Brain microvascular endothelial cell (primary cell): Measurements from ENCODE around the gene PSMD14.
A peak's percentile ranks its signal among the peaks of the same experiment; 100 is the strongest.
"Not testable (repeated sequence)": the region's sequence is repeated elsewhere in the genome, so short reads cannot be mapped to it uniquely, and the experiment has no call there.

Experiments
- DNase-seq: peaks from one replicate; pipeline ENCODE4 v3.0.0-alpha.2; 2020
- H3K27ac ChIP-seq: fragments of 250-450 bp; sonication (Bioruptor Pico); 2 replicates; pipeline ENCODE4 v1.5.1; 2020; ENCODE audit warnings: mild to moderate bottlenecking, moderate library complexity
- H3K27me3 ChIP-seq: fragments of 250-450 bp; sonication (Bioruptor Pico); replicated peaks from 2 replicates; pipeline ENCODE4 v1.5.1; 2020; ENCODE audit warnings: mild to moderate bottlenecking
- H3K36me3 ChIP-seq: fragments of 250-450 bp; sonication (Bioruptor Pico); replicated peaks from 2 replicates; pipeline ENCODE4 v1.5.1; 2020; ENCODE audit warnings: mild to moderate bottlenecking
- H3K4me3 ChIP-seq: 2 replicates; pipeline ENCODE4 v1.5.1; 2011; ENCODE audit warnings: low read depth, mild to moderate bottlenecking, control low read depth, low read length, moderate library complexity
- in situ Hi-C: cut with HindIII; loops from 2 replicates; pipeline ENCODE4 v1.10.0; 2017; ENCODE audit warnings: low sequenced_read_pairs, low pct_ligation_motif_present
- TF ChIP-seq, protein P1 (sequence below): IDR thresholded peaks from 2 replicates; pipeline ENCODE4 v1.5.1; 2011; ENCODE audit warnings: low read depth, mild to moderate bottlenecking, moderate library complexity, low read length, control low read depth, inconsistent platforms; ENCODE audit errors: missing control alignments

The PSMD14 gene

GRCh38 chr2:161280906-161281323 lies 27.3 kb upstream of the PSMD14 start:
- H3K27me3 ChIP-seq, H3K27ac ChIP-seq, H3K4me3 ChIP-seq, H3K36me3 ChIP-seq, in situ Hi-C loops: not testable (repeated sequence)
- TF ChIP-seq, protein P1, sequence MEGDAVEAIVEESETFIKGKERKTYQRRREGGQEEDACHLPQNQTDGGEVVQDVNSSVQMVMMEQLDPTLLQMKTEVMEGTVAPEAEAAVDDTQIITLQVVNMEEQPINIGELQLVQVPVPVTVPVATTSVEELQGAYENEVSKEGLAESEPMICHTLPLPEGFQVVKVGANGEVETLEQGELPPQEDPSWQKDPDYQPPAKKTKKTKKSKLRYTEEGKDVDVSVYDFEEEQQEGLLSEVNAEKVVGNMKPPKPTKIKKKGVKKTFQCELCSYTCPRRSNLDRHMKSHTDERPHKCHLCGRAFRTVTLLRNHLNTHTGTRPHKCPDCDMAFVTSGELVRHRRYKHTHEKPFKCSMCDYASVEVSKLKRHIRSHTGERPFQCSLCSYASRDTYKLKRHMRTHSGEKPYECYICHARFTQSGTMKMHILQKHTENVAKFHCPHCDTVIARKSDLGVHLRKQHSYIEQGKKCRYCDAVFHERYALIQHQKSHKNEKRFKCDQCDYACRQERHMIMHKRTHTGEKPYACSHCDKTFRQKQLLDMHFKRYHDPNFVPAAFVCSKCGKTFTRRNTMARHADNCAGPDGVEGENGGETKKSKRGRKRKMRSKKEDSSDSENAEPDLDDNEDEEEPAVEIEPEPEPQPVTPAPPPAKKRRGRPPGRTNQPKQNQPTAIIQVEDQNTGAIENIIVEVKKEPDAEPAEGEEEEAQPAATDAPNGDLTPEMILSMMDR: peak; percentile 25
- peak; percentile 7 for DNase-seq

- H3K36me3 ChIP-seq, in situ Hi-C loops, H3K27ac ChIP-seq, H3K4me3 ChIP-seq, DNase-seq, H3K27me3 ChIP-seq: not testable (repeated sequence)
Measured at GRCh38 chr2:161281615-161282310, 26.5 kb upstream of the PSMD14 start.

DNA sequence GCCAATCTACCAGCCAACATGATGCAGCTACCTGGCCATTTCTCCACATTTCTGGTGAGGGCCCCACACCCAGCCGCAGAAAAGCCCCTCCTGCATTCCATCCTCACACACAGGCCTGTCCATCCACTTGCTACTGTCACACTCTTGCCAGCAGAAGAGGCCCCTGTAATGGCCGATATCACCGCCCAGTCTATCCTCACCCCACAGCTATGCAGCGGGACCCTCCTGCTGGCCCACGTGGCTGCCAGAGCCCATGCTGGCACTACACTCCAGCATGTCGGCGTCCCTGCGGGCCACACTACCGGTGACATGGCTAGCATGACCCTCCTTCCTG lies 25.9 kb upstream of the PSMD14 start:
- DNase-seq, H3K27ac ChIP-seq, H3K36me3 ChIP-seq, H3K27me3 ChIP-seq, H3K4me3 ChIP-seq, in situ Hi-C loops: not testable (repeated sequence)

DNA sequence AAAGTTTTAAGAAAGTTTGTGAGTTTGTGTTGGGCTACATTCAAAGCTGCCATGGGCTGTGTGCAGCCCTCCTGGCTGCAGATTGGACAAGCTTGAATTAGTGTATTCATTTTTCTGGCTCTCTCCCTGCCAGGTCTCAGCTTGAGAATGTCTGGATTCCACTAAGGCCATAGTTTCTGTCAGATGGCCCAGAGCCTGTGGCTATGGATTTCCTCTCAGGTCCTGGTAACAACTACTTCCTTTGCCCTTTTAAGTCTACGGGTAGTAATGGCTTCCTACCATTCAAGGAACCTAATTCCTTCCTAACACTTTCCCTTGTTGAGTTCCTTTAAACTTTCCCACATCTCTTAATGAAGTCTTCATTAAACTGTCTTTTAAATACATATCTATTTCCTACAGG lies 24.3 kb upstream of the PSMD14 start:
- Histone ChIP-seq H3K36me3 (no peaks in the 10 kb centered on the region), H3K27me3 (no peaks in the 10 kb centered on the region), H3K4me3 (no peak overlapping the region), H3K27ac (no peak overlapping the region)
- no peak for DNase-seq
- in situ Hi-C loops: no loop called here
- TF ChIP-seq, protein P1: no peak

DNA sequence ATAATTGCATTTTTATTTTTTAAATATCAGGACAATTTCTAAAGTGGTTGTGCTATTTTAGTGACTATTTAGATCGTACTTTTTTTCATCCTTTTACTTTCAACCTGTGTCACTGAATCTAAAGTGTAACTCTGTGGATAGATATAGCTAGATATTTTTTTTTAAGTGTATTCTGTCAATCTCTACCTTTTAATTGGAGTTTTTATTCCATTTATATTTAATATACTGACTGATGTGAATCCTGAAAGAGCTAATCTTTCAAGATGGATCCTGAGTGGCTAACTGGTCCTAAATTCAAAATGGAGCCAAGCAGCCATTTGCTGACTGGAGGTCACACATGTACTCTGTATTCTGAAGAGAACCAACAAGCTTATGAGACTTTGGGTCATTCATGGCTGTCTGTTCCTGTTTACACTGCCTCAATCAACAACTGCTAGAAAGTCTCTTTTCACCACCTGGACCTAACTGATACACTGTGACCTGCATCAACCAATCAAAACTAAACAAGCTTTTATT lies 4.6 kb upstream of the PSMD14 start:
- TF ChIP-seq, protein P1: no peak
- H3K27me3 ChIP-seq: no peaks in the 10 kb centered on the region
- in situ Hi-C loops: no loop called here

GRCh38 chr2:161306919-161307318 lies 1.3 kb upstream of the PSMD14 start:
- no peaks in the 10 kb centered on the region for H3K36me3 ChIP-seq
- TF ChIP-seq, protein P1: no peak
- no peak overlapping the region for H3K4me3 ChIP-seq
- H3K27me3 ChIP-seq: no peaks in the 10 kb centered on the region
- DNase-seq: no peak
- in situ Hi-C loops: no loop called here
- no peak overlapping the region for H3K27ac ChIP-seq

More for the DNA sequence above, 4.6 kb upstream of the PSMD14 start:
- H3K27ac ChIP-seq: no peak overlapping the region
- no peak overlapping the region for H3K4me3 ChIP-seq
- H3K36me3 ChIP-seq: no peaks in the 10 kb centered on the region
- DNase-seq: no peak

GRCh38 chr2:161307676-161308075 lies 549 bp upstream of the PSMD14 start:
- TF ChIP-seq, protein P1: no peak
- no peak for DNase-seq
- H3K36me3 ChIP-seq: no peaks in the 10 kb centered on the region
- H3K4me3 ChIP-seq: peak overlapping the region; percentile 87
- H3K27me3 ChIP-seq: no peaks in the 10 kb centered on the region
- in situ Hi-C loops: no loop called here
- H3K27ac ChIP-seq: peak overlapping the region; percentile 91
